ENCODE measurements around the gene UGT1A9.

UGT1A9 gene

GRCh38 chr2:233688341-233688740, 16.6 kb downstream of the UGT1A9 start:
- CTCF ChIA-PET = no interaction called here
- DNase-seq (ENCODE audit: low spot score) = no peak
- no peak for TF ChIP-seq CTCF (conservative IDR thresholded peaks at IDR 0.05; ENCODE audit: low read depth)
- POLR2A ChIA-PET (ENCODE audit: low non-redundant PET) = no interaction called here
- H3K27ac ChIP-seq = no peak overlapping the region

GRCh38 chr2:233689031-233689430, 17.3 kb downstream of the UGT1A9 start:
- CTCF ChIA-PET = no interaction called here
- POLR2A ChIA-PET (ENCODE audit: low non-redundant PET) = no interaction called here
- H3K27ac ChIP-seq = no peak overlapping the region
- TF ChIP-seq CTCF (conservative IDR thresholded peaks at IDR 0.05; ENCODE audit: low read depth) = no peak
- no peak for DNase-seq (ENCODE audit: low spot score)

- no peak for DNase-seq (ENCODE audit: low spot score)
- H3K27ac ChIP-seq = no peak overlapping the region
- POLR2A ChIA-PET (ENCODE audit: low non-redundant PET) = no interaction called here
- CTCF ChIA-PET = no interaction called here
- no peak for TF ChIP-seq CTCF (conservative IDR thresholded peaks at IDR 0.05; ENCODE audit: low read depth)
These were observed 17.8 kb downstream of the UGT1A9 start for GRCh38 chr2:233689501-233689900.

GRCh38 chr2:233690444-233690843, 18.7 kb downstream of the UGT1A9 start:
- peak; percentile 80 for DNase-seq (ENCODE audit: low spot score)
- peak overlapping the region; percentile 88 for H3K27ac ChIP-seq
- TF ChIP-seq CTCF (conservative IDR thresholded peaks at IDR 0.05; ENCODE audit: low read depth) = no peak
- CTCF ChIA-PET = interaction anchor here (0.5 to 0.7 kb wide), 3 partner anchors 21 to 177 kb away, joined by 3 to 5 read pairs (median 3); no protein-coding TSS in a partner anchor
- POLR2A ChIA-PET (ENCODE audit: low non-redundant PET) = interaction anchor here (1.7 kb wide), 1 partner anchor 16 kb away, joined by 6 read pairs; no protein-coding TSS in a partner anchor

GRCh38 chr2:233691443-233692433, 20.0 kb downstream of the UGT1A9 start:
- DNase-seq (ENCODE audit: low spot score) = peak; percentile 96
- ChIA-PET POLR2A (ENCODE audit: low non-redundant PET) (interaction anchor here (1.0 to 1.7 kb wide), 3 partner anchors 14 to 128 kb away, joined by 3 to 6 read pairs (median 4); partner anchors contain the start of gene USP40), CTCF (interaction anchor here (0.7 kb wide), 1 partner anchor 34 kb away, joined by 3 read pairs; no protein-coding TSS in a partner anchor)
- no peak for TF ChIP-seq CTCF (conservative IDR thresholded peaks at IDR 0.05; ENCODE audit: low read depth)
- peak overlapping the region; percentile 88 for H3K27ac ChIP-seq

GRCh38 chr2:233692648-233693047, 20.9 kb downstream of the UGT1A9 start, which contains the start of gene UGT1A6:
Gene UGT1A6 (plus strand): TSS chr2:233692890. CDS start chr2:233693005, 115 bp downstream.
- CTCF ChIA-PET = interaction anchor here (0.6 to 0.7 kb wide), 2 partner anchors 34 to 1409 kb away, joined by 3 to 6 read pairs; no protein-coding TSS in a partner anchor
- POLR2A ChIA-PET (ENCODE audit: low non-redundant PET) = no interaction called here

More at GRCh38 chr2:233692648-233693047, 20.9 kb downstream of the UGT1A9 start, which contains the start of gene UGT1A6:
- TF ChIP-seq CTCF (conservative IDR thresholded peaks at IDR 0.05; ENCODE audit: low read depth) = no peak
- H3K27ac ChIP-seq = peak within 1 kb of the TSS; percentile 88
- no peak for DNase-seq (ENCODE audit: low spot score)
